Measurements from ENCODE around the gene SAC3D1. TPM values are rescaled to one million over a fixed set of nuclear protein-coding genes. Genes with fewer than 3 reads are reported as not detected.

SAC3D1 gene
- total RNA-seq, 1 donor from 2014 or later: 49.0 TPM

GRCh38 chr11:65058012-65058411 is 17.0 kb downstream of the SAC3D1 start:
- H3K4me3 ChIP-seq (ENCODE audit: low read depth, low read length): no peak overlapping the region
- no peak for TF ChIP-seq CTCF (conservative IDR thresholded peaks at IDR 0.05; ENCODE audit: low read depth, low read length)
- DNase-seq (ENCODE audit: low read depth): no peak

- no peak for TF ChIP-seq CTCF (conservative IDR thresholded peaks at IDR 0.05; ENCODE audit: low read depth, low read length)
- no peak within 1 kb of the TSS for H3K4me3 ChIP-seq (ENCODE audit: low read depth, low read length)
- no peak for DNase-seq (ENCODE audit: low read depth)
These were observed 17.5 kb downstream of the SAC3D1 start, which contains the start of gene NAALADL1 for GRCh38 chr11:65058419-65059054. Gene NAALADL1, minus strand, starts transcription at chr11:65058553. Its CDS starts 32 bp downstream, at chr11:65058521.

DNA sequence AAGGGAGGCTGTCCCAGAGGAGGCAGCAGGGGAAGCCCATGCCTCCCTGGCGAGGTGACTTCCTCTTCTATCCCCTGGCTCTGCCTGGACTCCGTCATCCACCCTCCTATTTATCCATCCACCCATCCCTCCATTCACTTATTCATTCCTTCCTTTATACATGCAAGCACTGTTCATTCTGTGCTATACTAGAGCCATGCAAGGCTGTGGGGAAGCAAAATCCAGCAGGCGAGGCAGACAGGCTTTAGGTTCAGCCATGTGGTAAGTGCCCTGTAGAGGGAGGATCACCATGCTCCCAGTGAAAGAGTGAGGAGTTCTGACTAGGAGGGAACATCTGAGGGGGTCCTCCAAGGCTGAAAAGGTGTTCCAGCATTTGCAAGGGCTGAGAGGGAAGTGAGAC is 18.5 kb downstream of the SAC3D1 start:
- no peak overlapping the region for H3K4me3 ChIP-seq (ENCODE audit: low read depth, low read length)
- DNase-seq (ENCODE audit: low read depth): no peak
- TF ChIP-seq CTCF (conservative IDR thresholded peaks at IDR 0.05; ENCODE audit: low read depth, low read length): no peak

DNA sequence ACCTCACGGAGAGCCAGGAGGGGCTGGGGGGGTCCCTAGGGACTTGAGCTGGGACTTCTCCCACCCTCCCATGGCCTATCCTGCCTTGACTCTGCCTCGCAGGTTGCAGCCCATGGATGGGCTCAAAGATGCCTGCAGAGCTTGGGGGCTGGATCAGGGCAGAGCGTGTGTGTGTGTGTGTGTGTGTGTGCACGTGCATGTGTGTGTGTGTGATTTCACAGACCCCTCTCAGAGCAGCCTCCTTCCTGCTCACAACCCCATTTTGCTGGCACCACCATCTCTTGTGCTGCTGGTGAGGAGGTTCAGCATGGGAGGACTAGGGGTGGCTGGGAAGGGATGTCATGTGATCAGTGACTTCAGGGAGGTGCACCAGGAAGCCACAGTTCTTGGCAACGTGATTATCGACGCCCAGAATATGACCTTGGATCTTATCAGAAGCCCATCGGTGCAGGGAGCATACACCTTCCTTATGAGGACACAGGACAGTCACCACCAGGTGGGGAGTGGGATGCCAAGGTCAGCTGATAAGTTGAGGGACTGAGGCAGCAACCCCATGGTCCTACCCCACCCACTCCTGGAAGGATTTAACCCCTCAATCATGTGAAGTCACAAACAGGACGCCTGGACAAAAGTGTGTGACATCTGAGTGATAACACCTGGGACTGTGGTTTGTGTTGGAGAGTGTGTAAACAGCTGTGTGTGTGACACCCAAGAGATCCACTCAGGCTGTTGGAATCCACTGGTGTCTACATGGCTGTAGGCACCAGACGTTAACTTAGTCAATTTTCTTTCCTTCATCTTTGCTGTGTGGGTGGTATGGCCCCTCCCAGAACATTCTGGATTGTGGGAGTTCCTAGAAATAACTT is 19.2 kb downstream of the SAC3D1 start:
- no peak for DNase-seq (ENCODE audit: low read depth)
- no peak overlapping the region for H3K4me3 ChIP-seq (ENCODE audit: low read depth, low read length)
- TF ChIP-seq CTCF (conservative IDR thresholded peaks at IDR 0.05; ENCODE audit: low read depth, low read length): no peak

DNA sequence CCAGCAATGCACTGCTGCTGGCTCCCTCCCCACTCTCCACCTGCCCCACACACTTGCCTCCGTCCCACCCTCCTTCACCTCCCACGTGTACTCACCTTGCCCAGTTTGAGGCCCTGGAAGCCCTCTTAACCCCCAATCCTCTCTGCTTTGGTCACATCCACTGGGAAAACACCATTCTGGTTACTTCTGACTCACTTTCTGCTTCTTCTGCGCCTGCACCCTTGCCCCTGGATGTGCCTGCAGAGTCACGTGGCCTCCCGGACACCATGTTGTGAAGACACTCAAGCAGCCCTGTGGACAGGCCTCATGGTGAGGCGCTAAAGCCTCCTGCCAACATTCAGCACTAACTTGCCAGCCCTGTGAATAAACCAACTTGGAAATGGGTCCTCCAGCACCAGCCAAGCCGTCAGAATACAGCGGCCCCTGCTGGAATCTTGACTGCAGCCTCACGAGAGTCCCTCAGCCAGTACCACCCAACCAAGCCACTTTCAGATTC is 20.0 kb downstream of the SAC3D1 start:
- DNase-seq (ENCODE audit: low read depth): no peak
- TF ChIP-seq CTCF (conservative IDR thresholded peaks at IDR 0.05; ENCODE audit: low read depth, low read length): peak; percentile 41
- no peak overlapping the region for H3K4me3 ChIP-seq (ENCODE audit: low read depth, low read length)

DNA sequence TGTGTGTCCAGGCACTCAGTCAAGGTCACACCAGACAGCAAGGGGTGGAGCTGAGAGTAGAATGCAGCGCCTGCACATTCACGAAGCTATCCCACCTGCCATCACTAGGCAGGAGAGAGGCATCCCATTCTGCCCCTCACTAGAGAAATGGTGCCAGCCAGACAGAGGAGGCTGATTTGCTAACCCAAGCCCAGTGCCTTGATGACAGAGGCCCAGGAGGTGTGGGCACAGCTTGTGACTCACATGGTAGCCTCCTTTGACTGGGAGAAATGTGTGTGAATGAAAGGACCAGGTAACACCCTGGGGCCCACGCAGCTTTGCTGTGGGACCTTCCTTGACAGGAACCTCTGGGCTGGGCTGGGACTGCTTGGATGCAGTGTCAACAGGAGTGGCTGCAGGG is 22.5 kb downstream of the SAC3D1 start:
- no peak overlapping the region for H3K4me3 ChIP-seq (ENCODE audit: low read depth, low read length)
- no peak for TF ChIP-seq CTCF (conservative IDR thresholded peaks at IDR 0.05; ENCODE audit: low read depth, low read length)
- DNase-seq (ENCODE audit: low read depth): no peak
